Measurements from ENCODE around the gene PLIN1. TPM values are rescaled to one million over a fixed set of nuclear protein-coding genes. Genes with fewer than 3 reads are reported as not detected.

PLIN1 gene
- total and polyA plus RNA-seq, 7 donors: 0.79 to 8.3 (median 4.4) TPM

GRCh38 chr15:89656116-89656815, 22.9 kb downstream of the PLIN1 start:
- Histone ChIP-seq H3K27me3 (ENCODE audit: insufficient read depth in 3 of 3, low read length in 2 of 3) (peaks cover 0 to 28% (median 8%) of the 10 kb centered on the region in 3 donors), H3K36me3 (ENCODE audit: insufficient read depth in 1 of 2, low read depth in 1 of 2) (no peaks in the 10 kb centered on the region), H3K27ac (no peak overlapping the region), H3K4me3 (no peak overlapping the region), H3K4me1 (no peaks in the 10 kb centered on the region), H3K9me3 (no peaks in the 10 kb centered on the region)
- 76 to 84% (median 79%) methylated on average over 7 of the region's 7 CpGs for WGBS, 3 donors
- DNase-seq (no peak), ATAC-seq (no peak)
- TF ChIP-seq, protein P1, sequence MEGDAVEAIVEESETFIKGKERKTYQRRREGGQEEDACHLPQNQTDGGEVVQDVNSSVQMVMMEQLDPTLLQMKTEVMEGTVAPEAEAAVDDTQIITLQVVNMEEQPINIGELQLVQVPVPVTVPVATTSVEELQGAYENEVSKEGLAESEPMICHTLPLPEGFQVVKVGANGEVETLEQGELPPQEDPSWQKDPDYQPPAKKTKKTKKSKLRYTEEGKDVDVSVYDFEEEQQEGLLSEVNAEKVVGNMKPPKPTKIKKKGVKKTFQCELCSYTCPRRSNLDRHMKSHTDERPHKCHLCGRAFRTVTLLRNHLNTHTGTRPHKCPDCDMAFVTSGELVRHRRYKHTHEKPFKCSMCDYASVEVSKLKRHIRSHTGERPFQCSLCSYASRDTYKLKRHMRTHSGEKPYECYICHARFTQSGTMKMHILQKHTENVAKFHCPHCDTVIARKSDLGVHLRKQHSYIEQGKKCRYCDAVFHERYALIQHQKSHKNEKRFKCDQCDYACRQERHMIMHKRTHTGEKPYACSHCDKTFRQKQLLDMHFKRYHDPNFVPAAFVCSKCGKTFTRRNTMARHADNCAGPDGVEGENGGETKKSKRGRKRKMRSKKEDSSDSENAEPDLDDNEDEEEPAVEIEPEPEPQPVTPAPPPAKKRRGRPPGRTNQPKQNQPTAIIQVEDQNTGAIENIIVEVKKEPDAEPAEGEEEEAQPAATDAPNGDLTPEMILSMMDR (IDR thresholded peaks at IDR 0.05): no peak
- intact Hi-C loops (cut with DNase I): no loop called here

GRCh38 chr15:89654847-89655805, 24.0 kb downstream of the PLIN1 start, which contains the start of gene KIF7:
KIF7 (minus strand) TSS chr15:89655467; CDS start chr15:89652930, 2,537 bp downstream.
- 3 to 4% (median 3%) methylated on average over 74 to 87 of the region's 87 CpGs for WGBS, 3 donors
- Histone ChIP-seq H3K9me3 (no peaks in the 10 kb centered on the region), H3K36me3 (ENCODE audit: insufficient read depth in 1 of 2, low read depth in 1 of 2) (no peaks in the 10 kb centered on the region), H3K27ac (no peak within 1 kb of the TSS), H3K4me3 (peak within 1 kb of the TSS; percentile 67), H3K27me3 (ENCODE audit: insufficient read depth in 3 of 3, low read length in 2 of 3) (peaks cover 0 to 28% (median 8%) of the 10 kb centered on the region in 3 donors), H3K4me1 (no peaks in the 10 kb centered on the region)
- TF ChIP-seq, protein P1 (IDR thresholded peaks at IDR 0.05): no peak
- intact Hi-C loops (cut with DNase I): loop anchor here in 1 of 2 donors (1.0 kb wide), 1 partner anchor 16 kb away; no protein-coding TSS in a partner anchor
- DNase-seq: peak in 1 of 2 donors; percentile 48
- peak; percentile 56 to 84 (median 76) for ATAC-seq

DNA sequence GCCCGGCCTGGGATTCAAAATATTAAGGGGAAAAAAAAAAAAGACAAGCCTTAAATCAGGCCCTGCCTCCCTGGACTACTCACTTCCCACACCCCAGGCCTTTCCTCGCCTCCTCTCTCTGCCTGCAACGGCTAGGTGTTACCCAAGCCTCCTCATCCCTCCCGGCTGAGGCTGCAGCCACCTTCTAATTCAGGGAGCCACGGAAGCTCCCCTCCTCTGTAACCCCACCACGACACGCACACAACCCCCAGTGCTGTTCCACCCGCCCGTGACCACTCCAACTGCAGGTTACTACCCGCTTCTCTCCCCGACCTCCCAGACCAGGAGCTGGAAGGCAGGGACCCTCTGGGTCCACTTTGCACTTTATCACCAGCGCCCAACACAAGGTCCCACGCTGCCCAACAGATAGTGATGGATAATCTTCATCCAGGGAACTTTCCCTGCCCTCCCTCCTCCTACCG, 24.8 kb downstream of the PLIN1 start:
- peak overlapping the region; percentile 67 for H3K4me3 ChIP-seq
- peaks cover 0 to 28% (median 8%) of the 10 kb centered on the region in 3 donors for H3K27me3 ChIP-seq (ENCODE audit: insufficient read depth in 3 of 3, low read length in 2 of 3)
- no peak overlapping the region for H3K27ac ChIP-seq
- intact Hi-C loops (cut with DNase I): no loop called here
- TF ChIP-seq, protein P1 (IDR thresholded peaks at IDR 0.05): no peak
- H3K9me3 ChIP-seq: no peaks in the 10 kb centered on the region
- ATAC-seq (peak in 2 of 4 donors; percentile 15), DNase-seq (no peak)
- WGBS, 3 donors: 42 to 55% (median 42%) methylated on average over 14 of the region's 14 CpGs
- no peaks in the 10 kb centered on the region for H3K4me1 ChIP-seq
- H3K36me3 ChIP-seq (ENCODE audit: insufficient read depth in 1 of 2, low read depth in 1 of 2): no peaks in the 10 kb centered on the region

DNA sequence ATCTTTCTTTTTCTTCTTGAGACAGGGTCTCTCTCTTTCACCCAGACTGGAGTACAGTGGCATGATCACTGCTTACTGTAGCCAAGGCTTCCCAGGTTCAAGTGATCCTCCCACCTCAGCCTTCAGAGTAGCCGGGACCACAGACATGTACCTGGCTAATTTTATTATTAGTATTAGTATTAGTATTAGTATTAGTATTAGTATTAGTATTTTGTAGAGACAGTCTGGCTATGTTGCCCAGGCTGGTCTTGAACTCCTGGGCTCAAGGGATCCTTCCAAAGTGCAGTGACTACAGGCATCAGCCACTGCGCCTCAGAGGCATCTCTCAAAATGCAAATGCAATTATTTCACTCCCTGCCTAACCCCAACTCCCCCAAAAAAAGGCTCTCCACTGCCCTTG, 25.6 kb downstream of the PLIN1 start:
- ATAC-seq (no peak), DNase-seq (no peak)
- H3K4me1 ChIP-seq: no peaks in the 10 kb centered on the region
- 97 to 98% (median 97%) methylated on average over 2 of the region's 2 CpGs for WGBS, 3 donors
- TF ChIP-seq, protein P1 (IDR thresholded peaks at IDR 0.05): no peak
- H3K4me3 ChIP-seq: no peak overlapping the region
- intact Hi-C loops (cut with DNase I): no loop called here
- no peaks in the 10 kb centered on the region for H3K36me3 ChIP-seq (ENCODE audit: insufficient read depth in 1 of 2, low read depth in 1 of 2)
- no peak overlapping the region for H3K27ac ChIP-seq
- H3K9me3 ChIP-seq: no peaks in the 10 kb centered on the region
- peaks cover 0 to 28% (median 8%) of the 10 kb centered on the region in 3 donors for H3K27me3 ChIP-seq (ENCODE audit: insufficient read depth in 3 of 3, low read length in 2 of 3)

All from psoas muscle (tissue), 8 donors.